K562 (cell line): Measurements from ENCODE around the gene ERICH2. TPM values are rescaled to one million over a fixed set of nuclear protein-coding genes. Genes with fewer than 3 reads are reported as not detected.

Experiments used
- BCLAF1 ChIP-seq, 2 experiments: fragments of 450-650 bp in 1 of 2; IDR thresholded peaks; 2 replicates each; pipeline ENCODE4 v1.6.1; 2011 to 2017; ENCODE audit warnings: low read depth in 2 of 2, antibody characterized with exemption in 1 of 2, borderline replicate concordance in 1 of 2, low read length in 1 of 2, mild to moderate bottlenecking in 1 of 2, mixed read lengths in 1 of 2; ENCODE audit not compliant: control insufficient read depth in 1 of 2
- FIP1L1 ChIP-seq: fragments of 200-400 bp; formaldehyde crosslinking; IDR thresholded peaks from 2 replicates; pipeline ENCODE4 v1.6.1; 2018; ENCODE audit warnings: mild to moderate bottlenecking, low read depth, low read length; ENCODE audit not compliant: poor library complexity, severe bottlenecking
- NR4A1 ChIP-seq, 2 experiments: fragments of 250-450 bp in 1 of 2; fragments of 450-650 bp in 1 of 2; sonication (Bioruptor Pico) in 1 of 2; IDR thresholded peaks; 2 replicates each; pipeline versions ENCODE4 v1.4.0 to v1.6.1; 2016 to 2020; ENCODE audit warnings: mild to moderate bottlenecking in 2 of 2, missing compliant biosample characterization in 1 of 2, missing genetic modification characterization in 1 of 2, moderate library complexity in 1 of 2
- PCBP1 ChIP-seq: fragments of 200-400 bp; formaldehyde crosslinking; IDR thresholded peaks from 2 replicates; pipeline ENCODE4 v1.6.1; 2018; ENCODE audit warnings: mild to moderate bottlenecking, low read depth, low read length; ENCODE audit not compliant: poor library complexity, severe bottlenecking
- REST ChIP-seq, 2 experiments: fragments of 450-650 bp; formaldehyde crosslinking in 1 of 2; IDR thresholded peaks; 2 replicates each; pipeline versions ENCODE4 v1.4.0 to v1.6.1; 2014 to 2020; ENCODE audit warnings: mild to moderate bottlenecking in 2 of 2, borderline replicate concordance in 1 of 2, low read depth in 1 of 2
- RFX7 ChIP-seq: fragments of 250-450 bp; sonication (Bioruptor Pico); IDR thresholded peaks from 2 replicates; pipeline ENCODE4 v1.5.1; 2021; ENCODE audit warnings: mild to moderate bottlenecking
- SRSF3 ChIP-seq: fragments of 200-400 bp; formaldehyde crosslinking; IDR thresholded peaks from 2 replicates; pipeline ENCODE4 v1.6.1; 2016; ENCODE audit warnings: mild to moderate bottlenecking, low read length, moderate library complexity; ENCODE audit not compliant: insufficient read depth
- ZFP1 ChIP-seq: fragments of 450-650 bp; formaldehyde crosslinking; IDR thresholded peaks from 2 replicates; pipeline ENCODE4 v1.4.0; 2020; ENCODE audit warnings: mild to moderate bottlenecking, mixed read lengths
- ZNF277 ChIP-seq: fragments of 250-450 bp; sonication (Bioruptor Pico); IDR thresholded peaks from 2 replicates; pipeline ENCODE4 v1.8.0; 2022; ENCODE audit warnings: inconsistent platforms, mild to moderate bottlenecking, moderate library complexity, borderline replicate concordance
- ZNF431 ChIP-seq: sonication (generic); formaldehyde crosslinking; IDR thresholded peaks from 2 replicates; pipeline ENCODE4 v1.8.0; 2022; ENCODE audit warnings: mild to moderate bottlenecking, missing genetic modification reagents
- polyA plus RNA-seq, 8 experiments: library from polyadenylated mRNA; depleted of rRNA in 4 of 8; stranded (reverse) in 5 of 8; unstranded in 3 of 8; fragments of >200 nt; fragmentation: Nextera tagmentation in 2 of 8; fragmentation: Illumina TruSeq in 1 of 8; extraction: Ambion mirVana in 2 of 8; extraction: Trizol in 1 of 8; gene quantifications; 2 replicates each; pipeline versions ENCODE4 v1.2.1 to v1.2.3, GENCODE V29; 2011 to 2014; ENCODE audit warnings: inconsistent platforms in 1 of 8, missing spikeins in 1 of 8
- total RNA-seq, 7 experiments: library from RNA; depleted of rRNA in 6 of 7; stranded (reverse); fragments of >200 nt in 6 of 7; fragmentation: Illumina TruSeq in 2 of 7; extraction: Trizol in 2 of 7; gene quantifications; 2 replicates each; pipeline versions ENCODE4 v1.2.1 to v1.2.3, GENCODE V29; 2011 to 2021; ENCODE audit warnings: low replicate concordance in 1 of 7

The ERICH2 gene
- total and polyA plus RNA-seq, 9 of the 15 experiments (the other 6 are each of a cell fraction or from before 2014, with no cell fraction given) = 0.85 to 2.4 (median 1.6) TPM

GRCh38 chr2:170770606-170771420 lies 635 bp downstream of the ERICH2 start (continued):
- TF ChIP-seq ZNF277 (CRISPR knock-in tag) = no peak
- TF ChIP-seq ZFP1 (CRISPR knock-in tag) = no peak
- TF ChIP-seq FIP1L1 = no peak
- peak; percentile 89 for TF ChIP-seq PCBP1
- peak; percentile 77 for TF ChIP-seq ZNF431 (CRISPR knock-in tag)
- no peak for TF ChIP-seq RFX7
- TF ChIP-seq SRSF3 = 0 out of 2 replicates have a peak, but pooled peaks have one; percentile 33
- no peak for TF ChIP-seq NR4A1 (CRISPR knock-in tag; IDR thresholded peaks at IDR 0.05)
- TF ChIP-seq NR4A1 (tag; IDR thresholded peaks at IDR 0.05) = 0 out of 2 replicates have a peak, but pooled peaks have one; percentile 72
- TF ChIP-seq REST (IDR thresholded peaks at IDR 0.05; ENCODE audit: borderline replicate concordance) = no peak
- TF ChIP-seq REST (CRISPR knock-in tag; IDR thresholded peaks at IDR 0.05; ENCODE audit: low read depth) = peak; percentile 70; the same call in 1 of the 2 replicates
- TF ChIP-seq BCLAF1 (IDR thresholded peaks at IDR 0.05; ENCODE audit: borderline replicate concordance in 1 of 2, control insufficient read depth in 1 of 2, low read depth in 2 of 2, low read length in 1 of 2) = no peak
